Transverse colon (tissue), 4 donors: Measurements from ENCODE around the gene GFPT1. TPM values are rescaled to one million over a fixed set of nuclear protein-coding genes. Genes with fewer than 3 reads are reported as not detected.
"Not testable (repeated sequence)": the region's sequence is repeated elsewhere in the genome, so short reads cannot be mapped to it uniquely, and the experiment has no call there.

Source experiments
- DNase-seq: peaks from one replicate; pipeline ENCODE4 v3.0.0-alpha.2; 2019
- H3K27ac ChIP-seq, 4 donors: fragments of 200-600 bp; sonication (generic); 2 replicates each; pipeline ENCODE4 v1.5.1; 2016 to 2018; ENCODE audit warnings: inconsistent platforms in 4 of 4
- H3K27me3 ChIP-seq: fragments of 200-600 bp; sonication (generic); 2 replicates; pipeline ENCODE4 v1.5.1; 2017; ENCODE audit warnings: inconsistent platforms
- H3K36me3 ChIP-seq, 4 donors: fragments of 200-600 bp; sonication (generic); 2 replicates each; pipeline ENCODE4 v1.5.1; 2017 to 2019; ENCODE audit warnings: inconsistent platforms in 4 of 4
- H3K4me1 ChIP-seq, 4 donors: fragments of 200-600 bp; sonication (generic); 2 replicates each; pipeline ENCODE4 v1.5.1; 2017 to 2020; ENCODE audit warnings: inconsistent platforms in 4 of 4
- H3K4me3 ChIP-seq, 4 donors: fragments of 200-600 bp; sonication (generic); 1 replicate in 1 of 4; 2 replicates in 3 of 4; pipeline versions ENCODE4 v1.5.1 to v1.6.1; 2017 to 2019; ENCODE audit warnings: inconsistent platforms in 4 of 4
- H3K9me3 ChIP-seq, 2 donors: fragments of 200-600 bp; sonication (generic); 2 replicates each; pipeline ENCODE4 v1.5.1; 2017 to 2019; ENCODE audit warnings: inconsistent platforms in 2 of 2
- EP300 ChIP-seq: sonication (generic); formaldehyde crosslinking; IDR thresholded peaks from one replicate; pipeline ENCODE4 v1.6.1; 2017; ENCODE audit warnings: antibody characterized with exemption, low read depth
- POLR2A ChIP-seq: fragments of 450-650 bp; IDR thresholded peaks from one replicate; pipeline ENCODE4 v1.6.1; 2016; ENCODE audit warnings: antibody characterized with exemption, mild to moderate bottlenecking, moderate library complexity
- POLR2AphosphoS5 ChIP-seq, 3 donors: sonication (generic); formaldehyde crosslinking; IDR thresholded peaks; one replicate each; pipeline ENCODE4 v1.6.1; 2016; ENCODE audit warnings: antibody characterized with exemption in 3 of 3
- WGBS, 2 donors: methylation state at CpG; one replicate each; pipeline ENCODE4 v1.1.5; 2018; ENCODE audit warnings: low coverage in 1 of 2; 5-methylcytosine and 5-hydroxymethylcytosine counted together
- in situ Hi-C, 4 donors: fragments of 200-750 bp; cut with MboI; loops; one replicate each; pipeline versions ENCODE4 v1.15.0 to v1.15.1; 2017; ENCODE audit warnings: low sequenced_read_pairs in 3 of 4, low pct_ligation_motif_present in 1 of 4, low pct_unique_long_range_greater_than_20kb in 1 of 4
- intact Hi-C: fragments of 100-400 bp; cut with DNase I; formaldehyde crosslinking; loops from one replicate; pipeline ENCODE4 v1.15.1; 2023; ENCODE audit warnings: low total_unique reads
- total RNA-seq, 4 donors: library from RNA; depleted of rRNA; stranded (reverse); fragments of >200 nt; gene quantifications; one replicate each; pipeline ENCODE4 v1.1.0, GENCODE V29; 2016
- TF ChIP-seq, protein P1 (sequence below), 5 experiments: fragments of 200-600 bp in 3 of 5; fragments of 450-650 bp in 2 of 5; sonication (generic) in 3 of 5; IDR thresholded peaks; 1 replicate in 2 of 5; 2 replicates in 3 of 5; pipeline ENCODE4 v1.5.1; 2016 to 2017; ENCODE audit warnings: antibody characterized with exemption in 5 of 5, inconsistent platforms in 3 of 5, mild to moderate bottlenecking in 2 of 5, moderate library complexity in 1 of 5

The GFPT1 gene
- total RNA-seq, 4 donors from 2014 or later, result 28.4 to 108 (median 46.9) TPM

GRCh38 chr2:69428981-69429380 is 42.0 kb upstream of the GFPT1 start:
- intact Hi-C loops, result no loop called here
- WGBS, 2 donors, result 82 to 100% methylated on average over 2 of the region's 2 CpGs

GRCh38 chr2:69424419-69424818 is 37.4 kb upstream of the GFPT1 start:
- Histone ChIP-seq H3K9me3 (no peaks in the 10 kb centered on the region), H3K4me3 (no peak overlapping the region), H3K4me1 (peaks cover 0 to 9% (median 3%) of the 10 kb centered on the region in 4 donors), H3K27me3 (no peaks in the 10 kb centered on the region), H3K27ac (no peak overlapping the region), H3K36me3 (peaks cover 0 to 40% (median 14%) of the 10 kb centered on the region in 4 donors)
- in situ Hi-C loops, result no loop called here
- intact Hi-C loops, result no loop called here
- 95 to 100% methylated on average over 2 of the region's 2 CpGs for WGBS, 2 donors
- no peak for TF ChIP-seq EP300
- TF ChIP-seq, protein P1, sequence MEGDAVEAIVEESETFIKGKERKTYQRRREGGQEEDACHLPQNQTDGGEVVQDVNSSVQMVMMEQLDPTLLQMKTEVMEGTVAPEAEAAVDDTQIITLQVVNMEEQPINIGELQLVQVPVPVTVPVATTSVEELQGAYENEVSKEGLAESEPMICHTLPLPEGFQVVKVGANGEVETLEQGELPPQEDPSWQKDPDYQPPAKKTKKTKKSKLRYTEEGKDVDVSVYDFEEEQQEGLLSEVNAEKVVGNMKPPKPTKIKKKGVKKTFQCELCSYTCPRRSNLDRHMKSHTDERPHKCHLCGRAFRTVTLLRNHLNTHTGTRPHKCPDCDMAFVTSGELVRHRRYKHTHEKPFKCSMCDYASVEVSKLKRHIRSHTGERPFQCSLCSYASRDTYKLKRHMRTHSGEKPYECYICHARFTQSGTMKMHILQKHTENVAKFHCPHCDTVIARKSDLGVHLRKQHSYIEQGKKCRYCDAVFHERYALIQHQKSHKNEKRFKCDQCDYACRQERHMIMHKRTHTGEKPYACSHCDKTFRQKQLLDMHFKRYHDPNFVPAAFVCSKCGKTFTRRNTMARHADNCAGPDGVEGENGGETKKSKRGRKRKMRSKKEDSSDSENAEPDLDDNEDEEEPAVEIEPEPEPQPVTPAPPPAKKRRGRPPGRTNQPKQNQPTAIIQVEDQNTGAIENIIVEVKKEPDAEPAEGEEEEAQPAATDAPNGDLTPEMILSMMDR (IDR thresholded peaks at IDR 0.05), result no peak
- TF ChIP-seq POLR2AphosphoS5 (IDR thresholded peaks at IDR 0.05), result no peak
- TF ChIP-seq POLR2A, result no peak
- no peak for DNase-seq

More at GRCh38 chr2:69428981-69429380, 42.0 kb upstream of the GFPT1 start:
- no peaks in the 10 kb centered on the region for H3K9me3 ChIP-seq
- H3K27ac ChIP-seq, result no peak overlapping the region
- H3K36me3 ChIP-seq, result peaks cover 0 to 51% (median 17%) of the 10 kb centered on the region in 4 donors
- H3K4me1 ChIP-seq, result peaks cover 0 to 3% (median 0%) of the 10 kb centered on the region in 4 donors
- TF ChIP-seq POLR2AphosphoS5 (IDR thresholded peaks at IDR 0.05) (no peak), POLR2A (no peak), EP300 (no peak)
- TF ChIP-seq, protein P1 (IDR thresholded peaks at IDR 0.05), result no peak
- H3K27me3 ChIP-seq, result no peaks in the 10 kb centered on the region
- no peak overlapping the region for H3K4me3 ChIP-seq
- in situ Hi-C loops, result no loop called here
- no peak for DNase-seq

GRCh38 chr2:69422198-69422597 is 35.2 kb upstream of the GFPT1 start:
- H3K36me3 ChIP-seq, result peaks cover 0 to 38% (median 14%) of the 10 kb centered on the region in 4 donors
- no peaks in the 10 kb centered on the region for H3K9me3 ChIP-seq
- intact Hi-C loops (no loop called here), in situ Hi-C loops (no loop called here)
- TF ChIP-seq EP300 (no peak), POLR2A (no peak), POLR2AphosphoS5 (IDR thresholded peaks at IDR 0.05) (no peak)
- TF ChIP-seq, protein P1 (IDR thresholded peaks at IDR 0.05), result no peak
- H3K4me3 ChIP-seq, result no peak overlapping the region
- no peak overlapping the region for H3K27ac ChIP-seq
- H3K4me1 ChIP-seq, result peaks cover 0 to 16% (median 7%) of the 10 kb centered on the region in 4 donors
- no peak for DNase-seq
- H3K27me3 ChIP-seq, result no peaks in the 10 kb centered on the region

GRCh38 chr2:69419111-69419510 is 32.1 kb upstream of the GFPT1 start:
- intact Hi-C loops, H3K4me3 ChIP-seq, DNase-seq, H3K9me3 ChIP-seq, in situ Hi-C loops, H3K27me3 ChIP-seq: not testable (repeated sequence)
- WGBS, 2 donors, result 83 to 88% methylated on average over 5 to 7 of the region's 7 CpGs
- Histone ChIP-seq H3K4me1 (peaks cover 0 to 16% (median 7%) of the 10 kb centered on the region in 4 donors), H3K36me3 (peaks cover 0 to 46% (median 18%) of the 10 kb centered on the region in 4 donors), H3K27ac (peak overlapping the region in 1 of 4 donors; percentile 59)

- Histone ChIP-seq H3K27ac (no peak overlapping the region), H3K27me3 (no peaks in the 10 kb centered on the region), H3K36me3 (peaks cover 0 to 65% (median 23%) of the 10 kb centered on the region in 4 donors), H3K4me1 (peaks cover 0 to 10% (median 4%) of the 10 kb centered on the region in 4 donors), H3K9me3 (no peaks in the 10 kb centered on the region), H3K4me3 (no peak overlapping the region)
- TF ChIP-seq POLR2AphosphoS5 (IDR thresholded peaks at IDR 0.05) (no peak), EP300 (no peak), POLR2A (no peak)
- TF ChIP-seq, protein P1 (IDR thresholded peaks at IDR 0.05), result no peak
- intact Hi-C loops, result no loop called here
- in situ Hi-C loops, result no loop called here
- DNase-seq, result no peak
- WGBS, 2 donors, result 75 to 91% methylated on average over 1 of the region's 1 CpG
Measured at GRCh38 chr2:69416147-69416546, 29.1 kb upstream of the GFPT1 start.
